ENCODE data around the gene PRM1. TPM values are rescaled to one million over a fixed set of nuclear protein-coding genes. Genes with fewer than 3 reads are reported as not detected.

PRM1 gene
- total and polyA plus RNA-seq, 2 of the 13 experiments (the other 11 are each of a cell fraction or from before 2014, with no cell fraction given), result not detected

DNA sequence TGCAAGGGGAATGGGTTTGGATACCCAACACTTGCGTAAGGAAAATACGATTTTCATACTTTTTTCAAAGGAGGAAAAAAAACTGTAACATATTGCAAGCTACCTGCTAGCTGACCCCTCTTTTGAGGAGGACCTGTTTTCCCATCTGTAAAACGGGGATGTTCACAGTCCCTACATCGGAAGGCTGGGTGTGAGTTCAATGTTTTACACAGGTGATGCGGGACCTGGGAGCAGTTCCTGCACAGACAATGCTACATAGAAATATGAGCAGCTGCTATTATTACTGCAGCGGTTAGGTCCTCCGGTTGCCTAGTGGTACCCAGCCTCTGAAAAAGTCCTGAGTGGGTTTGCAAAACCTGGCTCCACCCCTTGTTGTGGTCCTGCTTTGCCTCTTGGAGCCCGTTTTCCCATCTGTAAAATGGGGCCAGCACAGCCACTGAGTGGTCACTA is 28.6 kb downstream of the PRM1 start (continued):
- TF ChIP-seq, protein P1, sequence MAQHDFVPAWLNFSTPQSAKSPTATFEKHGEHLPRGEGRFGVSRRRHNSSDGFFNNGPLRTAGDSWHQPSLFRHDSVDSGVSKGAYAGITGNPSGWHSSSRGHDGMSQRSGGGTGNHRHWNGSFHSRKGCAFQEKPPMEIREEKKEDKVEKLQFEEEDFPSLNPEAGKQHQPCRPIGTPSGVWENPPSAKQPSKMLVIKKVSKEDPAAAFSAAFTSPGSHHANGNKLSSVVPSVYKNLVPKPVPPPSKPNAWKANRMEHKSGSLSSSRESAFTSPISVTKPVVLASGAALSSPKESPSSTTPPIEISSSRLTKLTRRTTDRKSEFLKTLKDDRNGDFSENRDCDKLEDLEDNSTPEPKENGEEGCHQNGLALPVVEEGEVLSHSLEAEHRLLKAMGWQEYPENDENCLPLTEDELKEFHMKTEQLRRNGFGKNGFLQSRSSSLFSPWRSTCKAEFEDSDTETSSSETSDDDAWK (CRISPR knock-in tag; IDR thresholded peaks at IDR 0.05), result no peak
- TF ChIP-seq SRSF1 (optimal IDR thresholded peaks at IDR 0.05; ENCODE audit: low read depth, low read length) (no peak), HDAC1 (CRISPR knock-in tag; IDR thresholded peaks at IDR 0.05) (peak; percentile 34; the same call in 1 of the 2 replicates), ZNF24 (IDR thresholded peaks at IDR 0.05) (no peak), GATAD1 (CRISPR knock-in tag; IDR thresholded peaks at IDR 0.05) (no peak), ZNF879 (CRISPR knock-in tag; IDR thresholded peaks at IDR 0.05) (no peak), SYNCRIP (IDR thresholded peaks at IDR 0.05; ENCODE audit: insufficient read depth, low read depth, low read length) (no peak), ZSCAN12 (CRISPR knock-in tag; IDR thresholded peaks at IDR 0.05) (no peak), ZNF792 (CRISPR knock-in tag; IDR thresholded peaks at IDR 0.05) (no peak), TAF15 (IDR thresholded peaks at IDR 0.05; ENCODE audit: low read depth, low read length, poor library complexity, severe bottlenecking) (no peak), SMAD3 (CRISPR knock-in tag; IDR thresholded peaks at IDR 0.05) (0 out of 2 replicates have a peak, but pooled peaks have one; percentile 23), ZIK1 (CRISPR knock-in tag; IDR thresholded peaks at IDR 0.05; ENCODE audit: borderline replicate concordance, low read depth) (no peak), ZNF274 (CRISPR knock-in tag; IDR thresholded peaks at IDR 0.05) (no peak), REPIN1 (CRISPR knock-in tag; IDR thresholded peaks at IDR 0.05; ENCODE audit: borderline replicate concordance, low read depth) (no peak), TAF1 (CRISPR knock-in tag; IDR thresholded peaks at IDR 0.05) (no peak), ZNF841 (CRISPR knock-in tag; IDR thresholded peaks at IDR 0.05; ENCODE audit: borderline replicate concordance) (no peak), MYC (CRISPR knock-in tag; IDR thresholded peaks at IDR 0.05; ENCODE audit: borderline replicate concordance) (no peak), DR1 (CRISPR knock-in tag; IDR thresholded peaks at IDR 0.05) (no peak), SIN3B (IDR thresholded peaks at IDR 0.05; ENCODE audit: low read length) (no peak), TEAD3 (CRISPR knock-in tag; optimal IDR thresholded peaks at IDR 0.05; ENCODE audit: borderline replicate concordance) (no peak), ZNF484 (CRISPR knock-in tag; IDR thresholded peaks at IDR 0.05; ENCODE audit: borderline replicate concordance, low read depth) (no peak)
- TF ChIP-seq, protein P2, sequence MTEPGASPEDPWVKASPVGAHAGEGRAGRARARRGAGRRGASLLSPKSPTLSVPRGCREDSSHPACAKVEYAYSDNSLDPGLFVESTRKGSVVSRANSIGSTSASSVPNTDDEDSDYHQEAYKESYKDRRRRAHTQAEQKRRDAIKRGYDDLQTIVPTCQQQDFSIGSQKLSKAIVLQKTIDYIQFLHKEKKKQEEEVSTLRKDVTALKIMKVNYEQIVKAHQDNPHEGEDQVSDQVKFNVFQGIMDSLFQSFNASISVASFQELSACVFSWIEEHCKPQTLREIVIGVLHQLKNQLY (CRISPR knock-in tag; IDR thresholded peaks at IDR 0.05), result no peak
- TF ChIP-seq, protein P3, sequence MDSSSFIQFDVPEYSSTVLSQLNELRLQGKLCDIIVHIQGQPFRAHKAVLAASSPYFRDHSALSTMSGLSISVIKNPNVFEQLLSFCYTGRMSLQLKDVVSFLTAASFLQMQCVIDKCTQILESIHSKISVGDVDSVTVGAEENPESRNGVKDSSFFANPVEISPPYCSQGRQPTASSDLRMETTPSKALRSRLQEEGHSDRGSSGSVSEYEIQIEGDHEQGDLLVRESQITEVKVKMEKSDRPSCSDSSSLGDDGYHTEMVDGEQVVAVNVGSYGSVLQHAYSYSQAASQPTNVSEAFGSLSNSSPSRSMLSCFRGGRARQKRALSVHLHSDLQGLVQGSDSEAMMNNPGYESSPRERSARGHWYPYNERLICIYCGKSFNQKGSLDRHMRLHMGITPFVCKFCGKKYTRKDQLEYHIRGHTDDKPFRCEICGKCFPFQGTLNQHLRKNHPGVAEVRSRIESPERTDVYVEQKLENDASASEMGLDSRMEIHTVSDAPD (CRISPR knock-in tag; IDR thresholded peaks at IDR 0.05), result 0 out of 2 replicates have a peak, but pooled peaks have one; percentile 51
- TF ChIP-seq, protein P4, sequence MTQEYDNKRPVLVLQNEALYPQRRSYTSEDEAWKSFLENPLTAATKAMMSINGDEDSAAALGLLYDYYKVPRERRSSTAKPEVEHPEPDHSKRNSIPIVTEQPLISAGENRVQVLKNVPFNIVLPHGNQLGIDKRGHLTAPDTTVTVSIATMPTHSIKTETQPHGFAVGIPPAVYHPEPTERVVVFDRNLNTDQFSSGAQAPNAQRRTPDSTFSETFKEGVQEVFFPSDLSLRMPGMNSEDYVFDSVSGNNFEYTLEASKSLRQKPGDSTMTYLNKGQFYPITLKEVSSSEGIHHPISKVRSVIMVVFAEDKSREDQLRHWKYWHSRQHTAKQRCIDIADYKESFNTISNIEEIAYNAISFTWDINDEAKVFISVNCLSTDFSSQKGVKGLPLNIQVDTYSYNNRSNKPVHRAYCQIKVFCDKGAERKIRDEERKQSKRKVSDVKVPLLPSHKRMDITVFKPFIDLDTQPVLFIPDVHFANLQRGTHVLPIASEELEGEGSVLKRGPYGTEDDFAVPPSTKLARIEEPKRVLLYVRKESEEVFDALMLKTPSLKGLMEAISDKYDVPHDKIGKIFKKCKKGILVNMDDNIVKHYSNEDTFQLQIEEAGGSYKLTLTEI (CRISPR knock-in tag; conservative IDR thresholded peaks at IDR 0.05), result no peak
- TF ChIP-seq, protein P5, sequence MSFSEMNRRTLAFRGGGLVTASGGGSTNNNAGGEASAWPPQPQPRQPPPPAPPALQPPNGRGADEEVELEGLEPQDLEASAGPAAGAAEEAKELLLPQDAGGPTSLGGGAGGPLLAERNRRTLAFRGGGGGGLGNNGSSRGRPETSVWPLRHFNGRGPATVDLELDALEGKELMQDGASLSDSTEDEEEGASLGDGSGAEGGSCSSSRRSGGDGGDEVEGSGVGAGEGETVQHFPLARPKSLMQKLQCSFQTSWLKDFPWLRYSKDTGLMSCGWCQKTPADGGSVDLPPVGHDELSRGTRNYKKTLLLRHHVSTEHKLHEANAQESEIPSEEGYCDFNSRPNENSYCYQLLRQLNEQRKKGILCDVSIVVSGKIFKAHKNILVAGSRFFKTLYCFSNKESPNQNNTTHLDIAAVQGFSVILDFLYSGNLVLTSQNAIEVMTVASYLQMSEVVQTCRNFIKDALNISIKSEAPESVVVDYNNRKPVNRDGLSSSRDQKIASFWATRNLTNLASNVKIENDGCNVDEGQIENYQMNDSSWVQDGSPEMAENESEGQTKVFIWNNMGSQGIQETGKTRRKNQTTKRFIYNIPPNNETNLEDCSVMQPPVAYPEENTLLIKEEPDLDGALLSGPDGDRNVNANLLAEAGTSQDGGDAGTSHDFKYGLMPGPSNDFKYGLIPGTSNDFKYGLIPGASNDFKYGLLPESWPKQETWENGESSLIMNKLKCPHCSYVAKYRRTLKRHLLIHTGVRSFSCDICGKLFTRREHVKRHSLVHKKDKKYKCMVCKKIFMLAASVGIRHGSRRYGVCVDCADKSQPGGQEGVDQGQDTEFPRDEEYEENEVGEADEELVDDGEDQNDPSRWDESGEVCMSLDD (CRISPR knock-in tag; IDR thresholded peaks at IDR 0.05; ENCODE audit: borderline replicate concordance), result no peak
